ENCODE data around the gene PRMT7. TPM values are rescaled to one million over a fixed set of nuclear protein-coding genes. Genes with fewer than 3 reads are reported as not detected.

The PRMT7 gene
- total RNA-seq, 1 donor from 2014 or later, result 36.7 TPM

DNA sequence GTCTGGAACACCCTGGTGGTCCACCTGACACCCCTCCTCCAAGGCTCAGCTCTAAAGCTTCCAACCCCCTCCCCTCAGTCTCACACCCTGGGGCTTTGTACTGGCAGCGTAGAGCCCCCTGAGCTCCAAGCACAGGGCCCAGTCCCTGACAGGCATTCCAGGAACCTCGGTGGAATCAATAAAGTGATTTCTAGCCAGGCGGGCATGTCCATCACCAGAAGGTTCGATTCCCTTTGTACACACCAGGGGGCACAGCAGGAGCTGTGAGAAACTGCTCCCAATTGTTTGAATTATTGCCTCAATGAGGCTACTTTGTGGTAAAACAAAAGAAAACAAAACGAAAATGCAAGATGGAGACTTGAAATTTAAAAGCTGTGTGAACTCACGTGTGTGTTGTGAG lies 85.7 kb downstream of the PRMT7 start:
- Histone ChIP-seq H3K4me1 (ENCODE audit: insufficient read depth, low read length) (peaks cover 5% of the 10 kb centered on the region), H4K20me1 (ENCODE audit: insufficient read depth, low read length) (no peaks in the 10 kb centered on the region), H3K4me2 (ENCODE audit: low read length) (no peak overlapping the region), H3K4me3 (ENCODE audit: insufficient read depth, low read depth, low read length) (no peak overlapping the region), H3K27ac (ENCODE audit: low read depth, low read length) (no peak overlapping the region), H3K36me3 (ENCODE audit: insufficient read depth, low read length) (no peaks in the 10 kb centered on the region), H3K9ac (ENCODE audit: low read length) (no peak overlapping the region), H3K79me2 (ENCODE audit: insufficient read depth, low read length) (no peaks in the 10 kb centered on the region), H3K27me3 (ENCODE audit: insufficient read depth, low read length) (no peaks in the 10 kb centered on the region), H3K9me3 (ENCODE audit: insufficient read depth, low read depth, low read length) (no peaks in the 10 kb centered on the region), H2AFZ (ENCODE audit: low read depth, low read length) (no peak overlapping the region)
- peak; percentile 79 for FAIRE-seq
- TF ChIP-seq, protein P1, sequence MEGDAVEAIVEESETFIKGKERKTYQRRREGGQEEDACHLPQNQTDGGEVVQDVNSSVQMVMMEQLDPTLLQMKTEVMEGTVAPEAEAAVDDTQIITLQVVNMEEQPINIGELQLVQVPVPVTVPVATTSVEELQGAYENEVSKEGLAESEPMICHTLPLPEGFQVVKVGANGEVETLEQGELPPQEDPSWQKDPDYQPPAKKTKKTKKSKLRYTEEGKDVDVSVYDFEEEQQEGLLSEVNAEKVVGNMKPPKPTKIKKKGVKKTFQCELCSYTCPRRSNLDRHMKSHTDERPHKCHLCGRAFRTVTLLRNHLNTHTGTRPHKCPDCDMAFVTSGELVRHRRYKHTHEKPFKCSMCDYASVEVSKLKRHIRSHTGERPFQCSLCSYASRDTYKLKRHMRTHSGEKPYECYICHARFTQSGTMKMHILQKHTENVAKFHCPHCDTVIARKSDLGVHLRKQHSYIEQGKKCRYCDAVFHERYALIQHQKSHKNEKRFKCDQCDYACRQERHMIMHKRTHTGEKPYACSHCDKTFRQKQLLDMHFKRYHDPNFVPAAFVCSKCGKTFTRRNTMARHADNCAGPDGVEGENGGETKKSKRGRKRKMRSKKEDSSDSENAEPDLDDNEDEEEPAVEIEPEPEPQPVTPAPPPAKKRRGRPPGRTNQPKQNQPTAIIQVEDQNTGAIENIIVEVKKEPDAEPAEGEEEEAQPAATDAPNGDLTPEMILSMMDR (IDR thresholded peaks at IDR 0.05; ENCODE audit: insufficient read depth, low read depth, low read length), result peak; percentile 53
- no peak for TF ChIP-seq EZH2 (IDR thresholded peaks at IDR 0.05; ENCODE audit: insufficient read depth, low read length)
- Mint-ChIP-seq H3K27me3 (ENCODE audit: low read depth, unreplicated experiment) (peaks cover 12% of the 10 kb centered on the region), H3K9me3 (ENCODE audit: unreplicated experiment) (peaks cover 1% of the 10 kb centered on the region), H3K36me3 (ENCODE audit: low read depth, unreplicated experiment) (no peaks in the 10 kb centered on the region), H3K27ac (ENCODE audit: unreplicated experiment) (no peak overlapping the region), H3K4me1 (ENCODE audit: low read depth, unreplicated experiment) (peaks cover 7% of the 10 kb centered on the region), H3K4me3 (ENCODE audit: unreplicated experiment) (no peak overlapping the region)
- peak; percentile 23 for DNase-seq (ENCODE audit: low read depth)

DNA sequence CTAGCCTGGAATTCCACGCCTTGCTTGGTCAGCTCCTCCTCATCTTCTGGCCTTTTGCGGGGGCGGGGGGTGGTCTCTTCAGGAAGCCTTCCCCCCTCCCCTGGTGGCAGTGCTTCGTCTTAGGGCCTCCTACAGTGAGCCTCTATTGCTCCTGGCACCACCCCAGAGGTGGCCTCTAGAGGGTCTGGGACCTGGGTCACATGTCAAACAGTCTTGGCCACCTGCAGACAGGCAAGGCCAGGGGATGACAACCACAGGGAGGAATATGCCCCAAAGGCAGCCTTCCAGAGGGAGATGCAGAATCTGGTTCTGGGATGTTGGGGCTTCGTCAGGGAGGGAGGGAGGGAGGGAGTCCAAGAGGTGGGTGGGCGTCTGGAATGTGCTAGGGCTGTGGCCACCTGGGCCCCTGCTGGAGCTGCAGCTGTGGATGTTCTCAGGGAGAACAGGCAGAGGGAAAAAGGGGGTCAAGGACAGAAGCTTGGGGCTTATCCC lies 86.9 kb downstream of the PRMT7 start:
- peak overlapping the region; percentile 47 for H3K27ac Mint-ChIP-seq (ENCODE audit: unreplicated experiment)
- H3K27ac ChIP-seq (ENCODE audit: low read depth, low read length), result no peak overlapping the region
- peaks cover 11% of the 10 kb centered on the region for H3K27me3 Mint-ChIP-seq (ENCODE audit: low read depth, unreplicated experiment)
- H3K4me3 Mint-ChIP-seq (ENCODE audit: unreplicated experiment), result no peak overlapping the region
- DNase-seq (ENCODE audit: low read depth) (no peak), FAIRE-seq (no peak)
- peaks cover 1% of the 10 kb centered on the region for H3K9me3 Mint-ChIP-seq (ENCODE audit: unreplicated experiment)
- no peaks in the 10 kb centered on the region for H3K36me3 ChIP-seq (ENCODE audit: insufficient read depth, low read length)
- no peak overlapping the region for H3K9ac ChIP-seq (ENCODE audit: low read length)
- no peaks in the 10 kb centered on the region for H4K20me1 ChIP-seq (ENCODE audit: insufficient read depth, low read length)
- no peaks in the 10 kb centered on the region for H3K27me3 ChIP-seq (ENCODE audit: insufficient read depth, low read length)
- no peaks in the 10 kb centered on the region for H3K36me3 Mint-ChIP-seq (ENCODE audit: low read depth, unreplicated experiment)
- H3K79me2 ChIP-seq (ENCODE audit: insufficient read depth, low read length), result no peaks in the 10 kb centered on the region
- no peak for TF ChIP-seq EZH2 (IDR thresholded peaks at IDR 0.05; ENCODE audit: insufficient read depth, low read length)
- TF ChIP-seq, protein P1 (IDR thresholded peaks at IDR 0.05; ENCODE audit: insufficient read depth, low read depth, low read length), result no peak
- H2AFZ ChIP-seq (ENCODE audit: low read depth, low read length), result no peak overlapping the region
- H3K4me3 ChIP-seq (ENCODE audit: insufficient read depth, low read depth, low read length), result no peak overlapping the region
- no peaks in the 10 kb centered on the region for H3K9me3 ChIP-seq (ENCODE audit: insufficient read depth, low read depth, low read length)
- H3K4me1 ChIP-seq (ENCODE audit: insufficient read depth, low read length), result peaks cover 18% of the 10 kb centered on the region
- no peak overlapping the region for H3K4me2 ChIP-seq (ENCODE audit: low read length)
- H3K4me1 Mint-ChIP-seq (ENCODE audit: low read depth, unreplicated experiment), result peaks cover 18% of the 10 kb centered on the region

DNA sequence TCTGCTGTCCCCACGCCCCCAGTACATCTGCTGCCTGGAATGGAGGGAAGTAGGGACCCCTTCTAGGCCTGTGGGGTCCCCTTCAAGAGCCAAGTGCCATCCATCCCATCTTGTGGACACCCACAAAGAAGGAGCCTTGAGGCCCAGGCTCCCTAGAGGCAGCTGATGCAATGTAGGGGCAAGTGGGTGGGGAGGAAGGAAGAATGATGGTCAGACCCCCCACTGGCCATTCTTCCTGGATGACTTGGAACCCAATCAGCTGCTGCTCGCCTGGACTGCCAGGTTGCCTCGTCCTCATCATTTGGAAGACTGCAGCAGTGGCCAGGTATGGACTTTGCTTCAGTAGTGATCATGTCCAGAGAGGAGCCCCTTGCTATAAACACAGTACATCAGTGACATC lies 88.6 kb downstream of the PRMT7 start:
- H4K20me1 ChIP-seq (ENCODE audit: insufficient read depth, low read length), result no peaks in the 10 kb centered on the region
- no peak overlapping the region for H3K9ac ChIP-seq (ENCODE audit: low read length)
- DNase-seq (ENCODE audit: low read depth), result no peak

More for the DNA sequence above, 88.6 kb downstream of the PRMT7 start:
- no peak overlapping the region for H2AFZ ChIP-seq (ENCODE audit: low read depth, low read length)
- H3K27ac ChIP-seq (ENCODE audit: low read depth, low read length), result no peak overlapping the region
- H3K36me3 ChIP-seq (ENCODE audit: insufficient read depth, low read length), result no peaks in the 10 kb centered on the region
- no peak overlapping the region for H3K4me3 Mint-ChIP-seq (ENCODE audit: unreplicated experiment)
- no peak for FAIRE-seq
- no peaks in the 10 kb centered on the region for H3K27me3 ChIP-seq (ENCODE audit: insufficient read depth, low read length)
- peaks cover 1% of the 10 kb centered on the region for H3K9me3 Mint-ChIP-seq (ENCODE audit: unreplicated experiment)
- peaks cover 23% of the 10 kb centered on the region for H3K4me1 Mint-ChIP-seq (ENCODE audit: low read depth, unreplicated experiment)
- H3K79me2 ChIP-seq (ENCODE audit: insufficient read depth, low read length), result no peaks in the 10 kb centered on the region
- no peaks in the 10 kb centered on the region for H3K9me3 ChIP-seq (ENCODE audit: insufficient read depth, low read depth, low read length)
- TF ChIP-seq, protein P1 (IDR thresholded peaks at IDR 0.05; ENCODE audit: insufficient read depth, low read depth, low read length), result no peak
- TF ChIP-seq EZH2 (IDR thresholded peaks at IDR 0.05; ENCODE audit: insufficient read depth, low read length), result no peak
- no peak overlapping the region for H3K4me2 ChIP-seq (ENCODE audit: low read length)
- H3K27ac Mint-ChIP-seq (ENCODE audit: unreplicated experiment), result no peak overlapping the region
- H3K4me1 ChIP-seq (ENCODE audit: insufficient read depth, low read length), result peaks cover 23% of the 10 kb centered on the region
- H3K36me3 Mint-ChIP-seq (ENCODE audit: low read depth, unreplicated experiment), result no peaks in the 10 kb centered on the region
- peaks cover 11% of the 10 kb centered on the region for H3K27me3 Mint-ChIP-seq (ENCODE audit: low read depth, unreplicated experiment)
- H3K4me3 ChIP-seq (ENCODE audit: insufficient read depth, low read depth, low read length), result no peak overlapping the region

Data from astrocyte (in vitro differentiated cells and primary cell).